ENCODE data around the gene TIAM1.

DNA sequence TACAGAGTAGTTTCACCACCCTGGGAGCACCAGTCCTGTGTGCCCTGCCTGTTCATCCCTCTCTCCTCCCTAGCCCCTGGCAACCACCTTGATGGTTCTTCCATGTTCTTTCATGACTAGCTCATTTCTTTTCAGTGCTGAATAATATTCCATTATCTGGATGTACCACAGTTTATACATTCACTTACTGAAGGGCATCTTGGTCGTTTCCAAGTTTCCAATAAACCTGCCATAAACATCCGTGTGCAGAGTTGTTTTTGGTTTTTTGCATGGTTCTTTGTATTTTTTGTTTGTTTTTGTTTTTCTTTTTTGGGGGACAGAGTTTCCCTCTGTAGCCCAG is 13.9 kb downstream of the TIAM1 start:
- TF ChIP-seq EZH2phosphoT487 (IDR thresholded peaks at IDR 0.05; ENCODE audit: insufficient read depth, low read depth) (no peak), EZH2 (IDR thresholded peaks at IDR 0.05; ENCODE audit: insufficient read depth, poor library complexity, severe bottlenecking) (no peak)

Data from GM23248 (cell line).